Sigmoid colon (tissue), 4 donors: Measurements from ENCODE around the gene OTULINL.

ENCODE experiments used
- CTCF ChIP-seq, 4 experiments: fragments of 450-650 bp in 3 of 4; fragments of 200-600 bp in 1 of 4; IDR thresholded peaks; one replicate each; pipeline ENCODE4 v1.5.1; 2016 to 2019; ENCODE audit warnings: antibody characterized with exemption in 4 of 4, mild to moderate bottlenecking in 3 of 4, moderate library complexity in 2 of 4
- POLR2A ChIP-seq, 2 donors: fragments of 450-650 bp; IDR thresholded peaks; one replicate each; pipeline ENCODE4 v1.6.1; 2016; ENCODE audit warnings: antibody characterized with exemption in 2 of 2, mild to moderate bottlenecking in 2 of 2, moderate library complexity in 2 of 2
- POLR2AphosphoS5 ChIP-seq, 4 donors: sonication (generic); formaldehyde crosslinking; IDR thresholded peaks; one replicate each; pipeline ENCODE4 v1.6.1; 2017; ENCODE audit warnings: antibody characterized with exemption in 4 of 4

GRCh38 chr5:14627270-14627669, 45.7 kb downstream of the OTULINL start:
- no peak for TF ChIP-seq CTCF (IDR thresholded peaks at IDR 0.05)
- TF ChIP-seq POLR2A (IDR thresholded peaks at IDR 0.05) = no peak
- TF ChIP-seq POLR2AphosphoS5 (IDR thresholded peaks at IDR 0.05) = no peak
